Upper lobe of left lung (tissue), 6 donors: ENCODE data around the gene S100A7. TPM values are rescaled to one million over a fixed set of nuclear protein-coding genes. Genes with fewer than 3 reads are reported as not detected.

Source experiments
- ATAC-seq, 2 donors: fragments of 200-7000 bp; cut with Tn5 transposase; one replicate each; pipeline ENCODE4 v1.9.1; 2022; ENCODE audit warnings: mild to moderate bottlenecking in 2 of 2, moderate library complexity in 2 of 2; ENCODE audit not compliant: low FRiP score in 2 of 2
- DNase-seq, 2 donors: peaks; one replicate each; pipeline ENCODE4 v3.0.0-alpha.2; 2019 to 2020
- H3K27ac ChIP-seq, 4 donors: fragments of 200-600 bp; sonication (generic); one replicate each; pipeline ENCODE4 v1.5.1; 2016 to 2019
- H3K27me3 ChIP-seq, 4 donors: fragments of 200-600 bp; sonication (generic); one replicate each; pipeline ENCODE4 v1.5.1; 2017 to 2019
- H3K36me3 ChIP-seq, 4 donors: fragments of 200-600 bp; sonication (generic); one replicate each; pipeline ENCODE4 v1.5.1; 2016 to 2019
- H3K4me1 ChIP-seq, 4 donors: fragments of 200-600 bp; sonication (generic); one replicate each; pipeline ENCODE4 v1.5.1; 2018 to 2019
- H3K4me3 ChIP-seq, 4 donors: fragments of 200-600 bp; sonication (generic); one replicate each; pipeline ENCODE4 v1.5.1; 2017 to 2019; ENCODE audit warnings: mild to moderate bottlenecking in 2 of 4, moderate library complexity in 1 of 4
- H3K9me3 ChIP-seq, 4 donors: fragments of 200-600 bp; sonication (generic); one replicate each; pipeline ENCODE4 v1.5.1; 2018 to 2019
- CTCF ChIP-seq, 6 experiments: fragments of 450-650 bp in 4 of 6; fragments of 200-600 bp in 2 of 6; sonication (generic) in 2 of 6; IDR thresholded peaks; one replicate each; pipeline ENCODE4 v1.5.1; 2016 to 2019; ENCODE audit warnings: antibody characterized with exemption in 6 of 6
- EP300 ChIP-seq, 4 donors: sonication (generic); formaldehyde crosslinking; IDR thresholded peaks; one replicate each; pipeline ENCODE4 v1.5.1; 2017; ENCODE audit warnings: antibody characterized with exemption in 4 of 4, control low read depth in 2 of 4
- POLR2A ChIP-seq, 4 donors: fragments of 450-650 bp; IDR thresholded peaks; one replicate each; pipeline ENCODE4 v1.5.1; 2016 to 2017; ENCODE audit warnings: antibody characterized with exemption in 4 of 4, mild to moderate bottlenecking in 2 of 4
- POLR2AphosphoS5 ChIP-seq, 2 donors: sonication (generic); formaldehyde crosslinking; IDR thresholded peaks; one replicate each; pipeline ENCODE4 v1.5.1; 2017; ENCODE audit warnings: antibody characterized with exemption in 2 of 2
- WGBS, 2 donors: methylation state at CpG; one replicate each; pipeline ENCODE4 v1.1.5; 2017 to 2018; 5-methylcytosine and 5-hydroxymethylcytosine counted together
- total RNA-seq, 6 donors: library from RNA; depleted of rRNA in 4 of 6; stranded (reverse); fragments of >200 nt in 4 of 6; gene quantifications; one replicate each; pipeline versions ENCODE4 v1.1.0 to v1.2.1, GENCODE V29; 2016 to 2021
- donor health status: DM: no; HTN: no; CAD: no; lungs with moderate emphysema.
- donor health status: DM: no; HTN: yes; CAD: no; lungs with severe emphysema.

Gene S100A7
- total RNA-seq, 6 donors from 2014 or later: not detected

GRCh38 chr1:153432874-153433681 is 27.4 kb downstream of the S100A7 start:
- ATAC-seq (no peak), DNase-seq (no peak)
- no peak overlapping the region for H3K4me3 ChIP-seq
- TF ChIP-seq POLR2A (IDR thresholded peaks at IDR 0.05) (no peak), CTCF (IDR thresholded peaks at IDR 0.05) (no peak), EP300 (IDR thresholded peaks at IDR 0.05) (no peak), POLR2AphosphoS5 (IDR thresholded peaks at IDR 0.05) (no peak)
- 73 to 75% methylated on average over 8 to 9 of the region's 9 CpGs for WGBS, 2 donors
- H3K27me3 ChIP-seq: no peaks in the 10 kb centered on the region
- no peaks in the 10 kb centered on the region for H3K9me3 ChIP-seq
- H3K36me3 ChIP-seq: no peaks in the 10 kb centered on the region
- H3K27ac ChIP-seq: no peak overlapping the region
- H3K4me1 ChIP-seq: no peaks in the 10 kb centered on the region

- H3K27me3 ChIP-seq: no peaks in the 10 kb centered on the region
- WGBS, 2 donors: 58 to 80% methylated on average over 1 to 3 of the region's 4 CpGs
These were observed 28.5 kb downstream of the S100A7 start for GRCh38 chr1:153431928-153432327.

DNA sequence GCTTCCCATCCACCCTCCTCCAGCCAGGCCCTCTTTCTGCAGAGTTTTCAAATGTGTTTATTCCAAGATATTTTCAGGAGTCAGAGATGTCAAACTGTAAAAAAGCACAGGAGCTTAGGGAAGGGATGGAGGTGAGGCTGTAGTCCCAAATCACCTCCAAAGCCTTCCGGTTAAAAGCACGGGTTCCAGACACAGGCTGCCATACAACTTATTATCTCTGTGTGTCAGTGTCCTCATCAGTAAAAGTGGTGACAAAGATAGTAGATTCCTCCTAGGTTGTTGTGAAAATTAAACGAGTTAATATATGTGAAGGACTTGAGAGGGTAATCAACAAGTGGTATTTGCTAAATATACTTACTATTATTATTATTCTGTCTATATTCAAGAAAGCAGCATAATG is 29.0 kb downstream of the S100A7 start:
- no peak for ATAC-seq
- DNase-seq: no peak
- H3K9me3 ChIP-seq: no peaks in the 10 kb centered on the region
- TF ChIP-seq POLR2AphosphoS5 (IDR thresholded peaks at IDR 0.05) (no peak), EP300 (IDR thresholded peaks at IDR 0.05) (no peak), CTCF (IDR thresholded peaks at IDR 0.05) (no peak), POLR2A (IDR thresholded peaks at IDR 0.05) (no peak)
- no peaks in the 10 kb centered on the region for H3K36me3 ChIP-seq
- no peaks in the 10 kb centered on the region for H3K27me3 ChIP-seq
- H3K4me1 ChIP-seq: no peaks in the 10 kb centered on the region
- no peak overlapping the region for H3K4me3 ChIP-seq
- H3K27ac ChIP-seq: no peak overlapping the region
- 63 to 77% methylated on average over 3 of the region's 3 CpGs for WGBS, 2 donors

More at GRCh38 chr1:153431928-153432327, 28.5 kb downstream of the S100A7 start:
- no peaks in the 10 kb centered on the region for H3K9me3 ChIP-seq
- H3K4me1 ChIP-seq: no peaks in the 10 kb centered on the region
- H3K36me3 ChIP-seq: no peaks in the 10 kb centered on the region
- ATAC-seq: no peak
- DNase-seq: no peak
- no peak for TF ChIP-seq EP300 (IDR thresholded peaks at IDR 0.05)
- no peak for TF ChIP-seq POLR2AphosphoS5 (IDR thresholded peaks at IDR 0.05)
- no peak for TF ChIP-seq CTCF (IDR thresholded peaks at IDR 0.05)
- no peak for TF ChIP-seq POLR2A (IDR thresholded peaks at IDR 0.05)
- no peak overlapping the region for H3K4me3 ChIP-seq
- no peak overlapping the region for H3K27ac ChIP-seq

GRCh38 chr1:153431002-153431401 is 29.4 kb downstream of the S100A7 start:
- TF ChIP-seq CTCF (IDR thresholded peaks at IDR 0.05) (no peak), EP300 (IDR thresholded peaks at IDR 0.05) (no peak), POLR2AphosphoS5 (IDR thresholded peaks at IDR 0.05) (no peak), POLR2A (IDR thresholded peaks at IDR 0.05) (no peak)
- no peaks in the 10 kb centered on the region for H3K27me3 ChIP-seq
- H3K27ac ChIP-seq: no peak overlapping the region
- H3K9me3 ChIP-seq: no peaks in the 10 kb centered on the region
- H3K4me1 ChIP-seq: no peaks in the 10 kb centered on the region
- no peak for ATAC-seq
- DNase-seq: peak in 1 of 2 donors; percentile 10
- WGBS, 2 donors: 79 to 82% methylated on average over 17 of the region's 17 CpGs
- H3K36me3 ChIP-seq: no peaks in the 10 kb centered on the region
- no peak overlapping the region for H3K4me3 ChIP-seq

- H3K4me3 ChIP-seq: no peak overlapping the region
- H3K9me3 ChIP-seq: no peaks in the 10 kb centered on the region
- no peak overlapping the region for H3K27ac ChIP-seq
- H3K27me3 ChIP-seq: no peaks in the 10 kb centered on the region
- no peak for TF ChIP-seq EP300 (IDR thresholded peaks at IDR 0.05)
- TF ChIP-seq POLR2A (IDR thresholded peaks at IDR 0.05): no peak
- no peak for TF ChIP-seq CTCF (IDR thresholded peaks at IDR 0.05)
- TF ChIP-seq POLR2AphosphoS5 (IDR thresholded peaks at IDR 0.05): no peak
- DNase-seq (no peak), ATAC-seq (no peak)
- 74% methylated on average over 3 of the region's 3 CpGs; no CpG with 5 or more reads in 1 of the 2 donors for WGBS, 2 donors
- no peaks in the 10 kb centered on the region for H3K36me3 ChIP-seq
- H3K4me1 ChIP-seq: no peaks in the 10 kb centered on the region
These were observed 29.9 kb downstream of the S100A7 start for GRCh38 chr1:153430561-153430960.
